ENCODE data around the gene KCNIP4. TPM values are rescaled to one million over a fixed set of nuclear protein-coding genes. Genes with fewer than 3 reads are reported as not detected.

The KCNIP4 gene
- total and polyA plus RNA-seq, 8 donors: 0.05 TPM; not detected in 7

- H3K27ac ChIP-seq: no peak overlapping the region
- ATAC-seq (no peak), FAIRE-seq (no peak), DNase-seq (no peak)
- 22 to 42% methylated on average over 3 of the region's 3 CpGs for WGBS, 2 donors
- H3K36me3 ChIP-seq: no peaks in the 10 kb centered on the region
- TF ChIP-seq CTCF (IDR thresholded peaks at IDR 0.05): no peak
- H3K27me3 ChIP-seq: no peaks in the 10 kb centered on the region
- intact Hi-C loops (cut with DNase I): no loop called here
- no peaks in the 10 kb centered on the region for H3K4me1 ChIP-seq
- no peak overlapping the region for H3K4me3 ChIP-seq
- H3K9me3 ChIP-seq: no peaks in the 10 kb centered on the region
Measured at GRCh38 chr4:21678711-21679110, 269.9 kb downstream of the KCNIP4 start.

- Histone ChIP-seq H3K27ac (no peak overlapping the region), H3K4me1 (no peaks in the 10 kb centered on the region), H3K4me3 (no peak overlapping the region), H3K27me3 (no peaks in the 10 kb centered on the region), H3K9me3 (no peaks in the 10 kb centered on the region), H3K36me3 (no peaks in the 10 kb centered on the region)
- intact Hi-C loops (cut with DNase I): no loop called here
- FAIRE-seq (no peak), DNase-seq (no peak), ATAC-seq (no peak)
- no peak for TF ChIP-seq CTCF (IDR thresholded peaks at IDR 0.05)
Measured at GRCh38 chr4:21677173-21677572, 271.4 kb downstream of the KCNIP4 start.

GRCh38 chr4:21664355-21664754 lies 284.2 kb downstream of the KCNIP4 start:
- DNase-seq (no peak), FAIRE-seq (no peak), ATAC-seq (no peak)
- Histone ChIP-seq H3K9me3 (no peaks in the 10 kb centered on the region), H3K4me3 (no peak overlapping the region), H3K36me3 (no peaks in the 10 kb centered on the region), H3K27ac (no peak overlapping the region), H3K4me1 (no peaks in the 10 kb centered on the region), H3K27me3 (no peaks in the 10 kb centered on the region)
- 10 to 14% methylated on average over 2 of the region's 2 CpGs for WGBS, 2 donors
- intact Hi-C loops (cut with DNase I): no loop called here
- TF ChIP-seq CTCF (IDR thresholded peaks at IDR 0.05): no peak

- Histone ChIP-seq H3K9me3 (no peaks in the 10 kb centered on the region), H3K27ac (no peak overlapping the region), H3K4me1 (no peaks in the 10 kb centered on the region), H3K27me3 (no peaks in the 10 kb centered on the region), H3K4me3 (no peak overlapping the region), H3K36me3 (no peaks in the 10 kb centered on the region)
- WGBS, 2 donors: 14 to 20% methylated on average over 2 of the region's 2 CpGs
- intact Hi-C loops (cut with DNase I): no loop called here
- ATAC-seq: peak in 1 of 4 donors; percentile 37
- no peak for DNase-seq
- FAIRE-seq: no peak
- no peak for TF ChIP-seq CTCF (IDR thresholded peaks at IDR 0.05)
Measured at GRCh38 chr4:21656832-21657231, 291.7 kb downstream of the KCNIP4 start.

GRCh38 chr4:21655031-21655430 lies 293.5 kb downstream of the KCNIP4 start:
- no peak overlapping the region for H3K27ac ChIP-seq
- no peak for TF ChIP-seq CTCF (IDR thresholded peaks at IDR 0.05)
- H3K36me3 ChIP-seq: no peaks in the 10 kb centered on the region
- H3K4me1 ChIP-seq: no peaks in the 10 kb centered on the region
- intact Hi-C loops (cut with DNase I): no loop called here
- no peak for DNase-seq
- 40 to 45% methylated on average over 4 of the region's 4 CpGs for WGBS, 2 donors
- no peak for ATAC-seq
- FAIRE-seq: no peak
- H3K9me3 ChIP-seq: no peaks in the 10 kb centered on the region
- H3K4me3 ChIP-seq: no peak overlapping the region
- no peaks in the 10 kb centered on the region for H3K27me3 ChIP-seq

Data from pancreas (tissue), 10 donors.